PC-9 (cell line): ENCODE results near the gene ZSCAN18.

Experiments used
- EZH2 ChIP-seq: fragments of 200-600 bp; sonication (generic); IDR thresholded peaks from 2 replicates; pipeline ENCODE4 v1.8.0; 2017; ENCODE audit warnings: antibody characterized with exemption, low read depth
- TF ChIP-seq, protein P1 (sequence below): fragments of 200-600 bp; sonication (generic); conservative IDR thresholded peaks from 2 replicates; pipeline ENCODE4 v1.6.1; 2017; ENCODE audit warnings: mixed run types, antibody characterized with exemption, mild to moderate bottlenecking, moderate library complexity

- TF ChIP-seq, protein P1, sequence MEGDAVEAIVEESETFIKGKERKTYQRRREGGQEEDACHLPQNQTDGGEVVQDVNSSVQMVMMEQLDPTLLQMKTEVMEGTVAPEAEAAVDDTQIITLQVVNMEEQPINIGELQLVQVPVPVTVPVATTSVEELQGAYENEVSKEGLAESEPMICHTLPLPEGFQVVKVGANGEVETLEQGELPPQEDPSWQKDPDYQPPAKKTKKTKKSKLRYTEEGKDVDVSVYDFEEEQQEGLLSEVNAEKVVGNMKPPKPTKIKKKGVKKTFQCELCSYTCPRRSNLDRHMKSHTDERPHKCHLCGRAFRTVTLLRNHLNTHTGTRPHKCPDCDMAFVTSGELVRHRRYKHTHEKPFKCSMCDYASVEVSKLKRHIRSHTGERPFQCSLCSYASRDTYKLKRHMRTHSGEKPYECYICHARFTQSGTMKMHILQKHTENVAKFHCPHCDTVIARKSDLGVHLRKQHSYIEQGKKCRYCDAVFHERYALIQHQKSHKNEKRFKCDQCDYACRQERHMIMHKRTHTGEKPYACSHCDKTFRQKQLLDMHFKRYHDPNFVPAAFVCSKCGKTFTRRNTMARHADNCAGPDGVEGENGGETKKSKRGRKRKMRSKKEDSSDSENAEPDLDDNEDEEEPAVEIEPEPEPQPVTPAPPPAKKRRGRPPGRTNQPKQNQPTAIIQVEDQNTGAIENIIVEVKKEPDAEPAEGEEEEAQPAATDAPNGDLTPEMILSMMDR, result no peak
- TF ChIP-seq EZH2, result no peak
Measured at GRCh38 chr19:58053480-58054156, 44.4 kb downstream of the ZSCAN18 start.
